Calu3 (cell line): ENCODE data around the gene MRPL20. TPM values are rescaled to one million over a fixed set of nuclear protein-coding genes. Genes with fewer than 3 reads are reported as not detected.

ENCODE experiments used
- BruUV-seq: library from RNA; stranded (reverse); fragments of 400-500 nt; replicated peaks from 2 replicates; lab custom pipeline; 2021; lab: Mats Ljungman, UMichigan
- CTCF ChIA-PET: fragments of 300-600 bp; sonication (Branson Sonifier 250); formaldehyde crosslinking; loops from one replicate; lab custom pipeline; 2022; ENCODE audit warnings: antibody characterized with exemption; lab: Charles Lee
- DNase-seq: peaks from one replicate; pipeline ENCODE4 v3.0.0; 2022
- H3K27ac Mint-ChIP-seq: one replicate; pipeline ENCODE4 v1.8.0; 2022; ENCODE audit warnings: mixed read lengths; ENCODE audit not compliant: unreplicated experiment
- H3K27me3 Mint-ChIP-seq: one replicate; pipeline ENCODE4 v1.8.0; 2022; ENCODE audit warnings: mixed read lengths; ENCODE audit not compliant: unreplicated experiment
- H3K36me3 Mint-ChIP-seq: one replicate; pipeline ENCODE4 v1.8.0; 2022; ENCODE audit warnings: mild to moderate bottlenecking, moderate library complexity, mixed read lengths; ENCODE audit not compliant: insufficient read depth, unreplicated experiment
- H3K4me1 Mint-ChIP-seq: one replicate; pipeline ENCODE4 v1.8.0; 2022; ENCODE audit warnings: mild to moderate bottlenecking, low read depth, mixed read lengths; ENCODE audit not compliant: unreplicated experiment
- H3K4me3 Mint-ChIP-seq: one replicate; pipeline ENCODE4 v1.8.0; 2022; ENCODE audit warnings: mild to moderate bottlenecking, low read depth, moderate library complexity, mixed read lengths; ENCODE audit not compliant: unreplicated experiment
- H3K9me3 Mint-ChIP-seq: one replicate; pipeline ENCODE4 v1.8.0; 2022; ENCODE audit warnings: low read depth, mixed read lengths; ENCODE audit not compliant: unreplicated experiment
- intact Hi-C: fragments of 100-400 bp; cut with micrococcal nuclease; formaldehyde crosslinking; loops from one replicate; pipeline ENCODE4 v1.10.0; 2022; ENCODE audit not compliant: unreplicated experiment
- total RNA-seq: library from RNA; stranded (reverse); gene quantifications from 2 replicates; pipeline ENCODE4 v1.2.3, GENCODE V29; 2022
- TF ChIP-seq, protein P1 (sequence below): fragments of 200-600 bp; IDR thresholded peaks from one replicate; pipeline ENCODE4 v1.8.0; 2022; ENCODE audit warnings: antibody characterized with exemption; ENCODE audit not compliant: unreplicated experiment

Gene MRPL20
- total RNA-seq, 1 experiment from 2014 or later = 81.2 TPM

DNA sequence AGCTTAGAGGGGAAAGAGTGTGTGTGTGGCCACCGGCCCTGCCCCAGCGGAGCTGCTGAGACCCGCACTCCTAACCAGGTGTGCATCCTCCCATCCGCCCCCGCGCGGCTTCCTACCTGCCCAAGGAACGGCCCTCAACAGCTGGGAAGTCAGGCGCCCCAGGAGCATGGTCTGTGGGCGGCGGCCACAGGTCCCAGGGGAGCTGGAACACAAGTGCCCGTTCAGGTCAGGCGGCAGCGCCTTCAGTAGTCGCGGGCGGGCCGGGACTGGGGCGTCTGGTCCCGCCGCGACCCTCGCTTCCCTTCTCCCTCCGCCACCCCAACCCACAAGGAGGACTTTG, 32.5 kb downstream of the MRPL20 start:
- intact Hi-C loops = no loop called here
- DNase-seq = no peak
- CTCF ChIA-PET = interaction anchor here (1.2 kb wide), 1 partner anchor 130 kb away, joined by 7 read pairs; no protein-coding TSS in a partner anchor
- Mint-ChIP-seq H3K4me3 (peak overlapping the region; percentile 75), H3K9me3 (no peaks in the 10 kb centered on the region), H3K36me3 (peaks cover 24% of the 10 kb centered on the region), H3K27me3 (no peaks in the 10 kb centered on the region), H3K27ac (peak overlapping the region; percentile 96), H3K4me1 (no peaks in the 10 kb centered on the region)
- BruUV-seq = no TSS peak
- TF ChIP-seq, protein P1, sequence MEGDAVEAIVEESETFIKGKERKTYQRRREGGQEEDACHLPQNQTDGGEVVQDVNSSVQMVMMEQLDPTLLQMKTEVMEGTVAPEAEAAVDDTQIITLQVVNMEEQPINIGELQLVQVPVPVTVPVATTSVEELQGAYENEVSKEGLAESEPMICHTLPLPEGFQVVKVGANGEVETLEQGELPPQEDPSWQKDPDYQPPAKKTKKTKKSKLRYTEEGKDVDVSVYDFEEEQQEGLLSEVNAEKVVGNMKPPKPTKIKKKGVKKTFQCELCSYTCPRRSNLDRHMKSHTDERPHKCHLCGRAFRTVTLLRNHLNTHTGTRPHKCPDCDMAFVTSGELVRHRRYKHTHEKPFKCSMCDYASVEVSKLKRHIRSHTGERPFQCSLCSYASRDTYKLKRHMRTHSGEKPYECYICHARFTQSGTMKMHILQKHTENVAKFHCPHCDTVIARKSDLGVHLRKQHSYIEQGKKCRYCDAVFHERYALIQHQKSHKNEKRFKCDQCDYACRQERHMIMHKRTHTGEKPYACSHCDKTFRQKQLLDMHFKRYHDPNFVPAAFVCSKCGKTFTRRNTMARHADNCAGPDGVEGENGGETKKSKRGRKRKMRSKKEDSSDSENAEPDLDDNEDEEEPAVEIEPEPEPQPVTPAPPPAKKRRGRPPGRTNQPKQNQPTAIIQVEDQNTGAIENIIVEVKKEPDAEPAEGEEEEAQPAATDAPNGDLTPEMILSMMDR = no peak

- no peak for DNase-seq
- H3K27ac Mint-ChIP-seq = peak overlapping the region; percentile 96
- CTCF ChIA-PET = interaction anchor here (0.7 kb wide), 1 partner anchor 105 kb away, joined by 3 read pairs; no protein-coding TSS in a partner anchor
- no peaks in the 10 kb centered on the region for H3K27me3 Mint-ChIP-seq
- TSS peak; percentile 90 for BruUV-seq
- H3K9me3 Mint-ChIP-seq = no peaks in the 10 kb centered on the region
- peaks cover 24% of the 10 kb centered on the region for H3K36me3 Mint-ChIP-seq
- no peaks in the 10 kb centered on the region for H3K4me1 Mint-ChIP-seq
- TF ChIP-seq, protein P1 = no peak
- intact Hi-C loops = no loop called here
- peak overlapping the region; percentile 75 for H3K4me3 Mint-ChIP-seq
Observed at GRCh38 chr1:1373815-1374588, 33.1 kb downstream of the MRPL20 start.

DNA sequence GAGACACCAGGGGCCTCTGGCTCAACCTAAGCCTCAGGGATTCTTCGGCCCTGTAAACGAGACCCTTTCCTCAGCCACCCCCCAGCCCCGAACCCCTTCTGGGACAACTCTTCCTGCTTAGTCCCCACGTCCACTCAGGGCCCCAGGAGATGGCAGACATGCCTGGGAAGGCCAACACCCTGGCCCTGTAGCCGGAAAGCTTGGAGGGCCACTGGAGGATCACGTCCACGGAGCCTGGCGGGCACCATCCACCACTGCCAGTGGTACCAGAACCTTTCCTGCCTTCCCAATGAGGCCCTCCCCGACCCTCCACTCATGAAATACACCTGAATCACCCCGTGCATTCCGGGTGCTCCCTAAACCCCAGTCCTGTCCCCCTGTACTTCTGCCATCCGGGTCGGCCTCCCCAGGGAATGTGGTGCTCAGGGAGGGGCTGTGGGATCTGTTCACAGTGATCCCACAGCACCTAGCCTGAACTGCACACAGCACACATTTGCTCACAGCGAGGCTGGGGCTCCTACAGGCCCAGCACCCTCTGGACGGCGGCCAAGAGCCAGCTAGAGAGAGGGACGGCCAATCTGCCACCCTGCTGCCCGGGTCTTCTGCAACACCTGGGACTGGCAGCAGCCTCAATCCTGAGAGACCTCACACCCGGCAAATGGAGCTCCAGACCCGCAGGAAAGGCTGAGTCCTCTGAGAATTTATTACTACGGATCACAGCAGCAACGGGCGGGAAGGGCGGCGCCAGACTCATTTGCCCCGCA, 33.9 kb downstream of the MRPL20 start:
- TF ChIP-seq, protein P1 = no peak
- Mint-ChIP-seq H3K27me3 (no peaks in the 10 kb centered on the region), H3K9me3 (no peaks in the 10 kb centered on the region), H3K36me3 (peaks cover 24% of the 10 kb centered on the region), H3K4me1 (no peaks in the 10 kb centered on the region), H3K27ac (no peak overlapping the region), H3K4me3 (peak overlapping the region; percentile 75)
- CTCF ChIA-PET = interaction anchor here (0.6 kb wide), 1 partner anchor 50 kb away, joined by 3 read pairs; no protein-coding TSS in a partner anchor
- DNase-seq = no peak
- no TSS peak for BruUV-seq
- intact Hi-C loops = no loop called here

- CTCF ChIA-PET = interaction anchor here (0.6 kb wide), 1 partner anchor 52 kb away, joined by 3 read pairs; no protein-coding TSS in a partner anchor
- Mint-ChIP-seq H3K27ac (no peak overlapping the region), H3K9me3 (no peaks in the 10 kb centered on the region), H3K36me3 (peaks cover 24% of the 10 kb centered on the region), H3K4me3 (no peak overlapping the region), H3K4me1 (no peaks in the 10 kb centered on the region), H3K27me3 (no peaks in the 10 kb centered on the region)
- TF ChIP-seq, protein P1 = peak; percentile 89
- peak; percentile 82 for DNase-seq
- BruUV-seq = no TSS peak
- intact Hi-C loops = no loop called here
Observed at GRCh38 chr1:1371746-1372711, 35.1 kb downstream of the MRPL20 start.
